Panc1 (cell line): ENCODE results near the gene VWC2L. TPM values are rescaled to one million over a fixed set of nuclear protein-coding genes. Genes with fewer than 3 reads are reported as not detected.

Experiments
- ATAC-seq: fragments of 200-7000 bp; cut with Tn5 transposase; 2 replicates; pipeline ENCODE4 v1.9.1; 2020; ENCODE audit warnings: mild to moderate bottlenecking, moderate library complexity
- BruUV-seq: library from RNA; stranded (reverse); fragments of 400-500 nt; replicated peaks from 2 replicates; lab custom pipeline; 2021; lab: Mats Ljungman, UMichigan
- CTCF ChIA-PET: fragments of 300-600 bp; sonication (Branson Sonifier 250); formaldehyde crosslinking; loops from one replicate; lab custom pipeline; 2022; ENCODE audit warnings: antibody characterized with exemption; lab: Charles Lee
- POLR2A ChIA-PET: fragments of 300-600 bp; sonication (Branson Sonifier 250); formaldehyde crosslinking; loops from one replicate; lab custom pipeline; 2022; ENCODE audit warnings: antibody characterized with exemption; lab: Charles Lee
- DNase-seq: peaks from one replicate; pipeline ENCODE4 v3.0.0-alpha.2; 2010; ENCODE audit warnings: low read depth, low spot score
- H3K27ac ChIP-seq: 2 replicates; pipeline ENCODE4 v1.5.1; 2011; ENCODE audit warnings: mild to moderate bottlenecking, low read length, inconsistent platforms
- H3K27me3 ChIP-seq: fragments of 200-500 bp; sonication (Bioruptor generic); 2 replicates; pipeline ENCODE4 v1.6.0; 2014; ENCODE audit warnings: low read length, inconsistent platforms; ENCODE audit not compliant: control insufficient read depth, insufficient read depth
- H3K36me3 ChIP-seq: fragments of 200-500 bp; sonication (Bioruptor generic); 2 replicates; pipeline ENCODE4 v1.5.1; 2014; ENCODE audit warnings: inconsistent platforms, mild to moderate bottlenecking, low read length, moderate library complexity; ENCODE audit not compliant: control insufficient read depth, insufficient read depth
- H3K4me1 ChIP-seq: 2 replicates; pipeline ENCODE4 v1.5.1; 2011; ENCODE audit warnings: inconsistent platforms, mild to moderate bottlenecking, low read length, moderate library complexity; ENCODE audit not compliant: control insufficient read depth, insufficient read depth
- H3K4me3 ChIP-seq, 2 experiments: 2 replicates each; pipeline ENCODE4 v1.5.1; 2011 to 2012; ENCODE audit warnings: low read depth in 2 of 2, low read length in 2 of 2, mild to moderate bottlenecking in 2 of 2, inconsistent platforms in 1 of 2, moderate library complexity in 1 of 2
- H3K9me3 ChIP-seq: fragments of 200-500 bp; sonication (Bioruptor generic); 2 replicates; pipeline ENCODE4 v1.5.1; 2014; ENCODE audit warnings: low read depth, mild to moderate bottlenecking, inconsistent platforms, low read length, moderate library complexity; ENCODE audit not compliant: control insufficient read depth, insufficient read depth
- CTCF ChIP-seq: fragments of 450-650 bp; IDR thresholded peaks from 2 replicates; pipeline ENCODE4 v1.5.1; 2017; ENCODE audit warnings: mild to moderate bottlenecking
- POLR2AphosphoS5 ChIP-seq: IDR thresholded peaks from 2 replicates; pipeline ENCODE4 v1.6.1; 2012; ENCODE audit warnings: mild to moderate bottlenecking, low read depth, low read length, moderate library complexity
- REST ChIP-seq, 2 experiments: IDR thresholded peaks; 2 replicates each; pipeline ENCODE4 v1.6.1; 2011 to 2012; ENCODE audit warnings: low read depth in 2 of 2, control low read depth in 1 of 2, low read length in 1 of 2, mild to moderate bottlenecking in 1 of 2, moderate library complexity in 1 of 2; ENCODE audit not compliant: insufficient read depth in 1 of 2
- SIN3A ChIP-seq: IDR thresholded peaks from 2 replicates; pipeline ENCODE4 v1.6.1; 2012; ENCODE audit warnings: low read depth, mild to moderate bottlenecking, low read length, moderate library complexity, borderline replicate concordance; ENCODE audit not compliant: insufficient read depth
- TCF7L2 ChIP-seq: IDR thresholded peaks from 2 replicates; pipeline ENCODE4 v1.6.1; 2011; ENCODE audit warnings: mild to moderate bottlenecking, low read depth, low read length, inconsistent platforms
- in situ Hi-C: cut with HindIII; loops from 2 replicates; pipeline ENCODE4 v1.10.0; 2016; ENCODE audit warnings: low sequenced_read_pairs, low pct_unique_long_range_greater_than_20kb
- intact Hi-C: fragments of 100-400 bp; cut with micrococcal nuclease; formaldehyde crosslinking; loops from one replicate; pipeline ENCODE4 v1.10.0; 2022; ENCODE audit not compliant: unreplicated experiment
- total RNA-seq: library from RNA; stranded (reverse); gene quantifications from one replicate; pipeline ENCODE4 v1.2.1, GENCODE V29; 2021; ENCODE audit not compliant: unreplicated experiment

VWC2L gene
- total RNA-seq, 1 experiment from 2014 or later, result not detected

- no peak for TF ChIP-seq SIN3A
- no peak for TF ChIP-seq TCF7L2
- POLR2A ChIA-PET, result no interaction called here
Measured at GRCh38 chr2:214477305-214477704, 66.5 kb downstream of the VWC2L start.

GRCh38 chr2:214481204-214481603, 70.3 kb downstream of the VWC2L start:
- CTCF ChIA-PET, result no interaction called here
- in situ Hi-C loops (no loop called here), intact Hi-C loops (no loop called here)
- BruUV-seq, result no TSS peak
- Histone ChIP-seq H3K36me3 (no peaks in the 10 kb centered on the region), H3K27ac (no peak overlapping the region), H3K9me3 (no peaks in the 10 kb centered on the region), H3K4me3 (no peak overlapping the region), H3K27me3 (no peaks in the 10 kb centered on the region), H3K4me1 (no peaks in the 10 kb centered on the region)
- TF ChIP-seq TCF7L2 (no peak), POLR2AphosphoS5 (no peak), CTCF (no peak), SIN3A (no peak), REST (IDR thresholded peaks at IDR 0.05; ENCODE audit: insufficient read depth in 1 of 2, low read depth in 2 of 2, low read length in 1 of 2) (no peak)
- ATAC-seq (no peak), DNase-seq (no peak)
- POLR2A ChIA-PET, result no interaction called here

More at GRCh38 chr2:214477305-214477704, 66.5 kb downstream of the VWC2L start:
- no peaks in the 10 kb centered on the region for H3K27me3 ChIP-seq
- no peaks in the 10 kb centered on the region for H3K36me3 ChIP-seq
- BruUV-seq, result no TSS peak
- H3K4me3 ChIP-seq, result no peak overlapping the region
- ATAC-seq (no peak), DNase-seq (no peak)
- in situ Hi-C loops, result no loop called here
- CTCF ChIA-PET, result no interaction called here
- no peaks in the 10 kb centered on the region for H3K9me3 ChIP-seq
- intact Hi-C loops, result no loop called here
- H3K4me1 ChIP-seq, result no peaks in the 10 kb centered on the region
- no peak overlapping the region for H3K27ac ChIP-seq

- no peaks in the 10 kb centered on the region for H3K4me1 ChIP-seq
- TF ChIP-seq CTCF, result no peak
- TF ChIP-seq REST (IDR thresholded peaks at IDR 0.05; ENCODE audit: insufficient read depth in 1 of 2, low read depth in 2 of 2, low read length in 1 of 2), result no peak
- ChIA-PET CTCF (no interaction called here), POLR2A (no interaction called here)
- H3K36me3 ChIP-seq, result no peaks in the 10 kb centered on the region
- no peak overlapping the region for H3K4me3 ChIP-seq
- H3K27me3 ChIP-seq, result no peaks in the 10 kb centered on the region
- H3K9me3 ChIP-seq, result no peaks in the 10 kb centered on the region
- no peak for DNase-seq
- no peak overlapping the region for H3K27ac ChIP-seq
- in situ Hi-C loops, result no loop called here
- no peak for ATAC-seq
- BruUV-seq, result no TSS peak
- intact Hi-C loops, result no loop called here
Measured at GRCh38 chr2:214482728-214483127, 71.9 kb downstream of the VWC2L start.
